ENCODE measurements around the gene SH3PXD2A.

DNA sequence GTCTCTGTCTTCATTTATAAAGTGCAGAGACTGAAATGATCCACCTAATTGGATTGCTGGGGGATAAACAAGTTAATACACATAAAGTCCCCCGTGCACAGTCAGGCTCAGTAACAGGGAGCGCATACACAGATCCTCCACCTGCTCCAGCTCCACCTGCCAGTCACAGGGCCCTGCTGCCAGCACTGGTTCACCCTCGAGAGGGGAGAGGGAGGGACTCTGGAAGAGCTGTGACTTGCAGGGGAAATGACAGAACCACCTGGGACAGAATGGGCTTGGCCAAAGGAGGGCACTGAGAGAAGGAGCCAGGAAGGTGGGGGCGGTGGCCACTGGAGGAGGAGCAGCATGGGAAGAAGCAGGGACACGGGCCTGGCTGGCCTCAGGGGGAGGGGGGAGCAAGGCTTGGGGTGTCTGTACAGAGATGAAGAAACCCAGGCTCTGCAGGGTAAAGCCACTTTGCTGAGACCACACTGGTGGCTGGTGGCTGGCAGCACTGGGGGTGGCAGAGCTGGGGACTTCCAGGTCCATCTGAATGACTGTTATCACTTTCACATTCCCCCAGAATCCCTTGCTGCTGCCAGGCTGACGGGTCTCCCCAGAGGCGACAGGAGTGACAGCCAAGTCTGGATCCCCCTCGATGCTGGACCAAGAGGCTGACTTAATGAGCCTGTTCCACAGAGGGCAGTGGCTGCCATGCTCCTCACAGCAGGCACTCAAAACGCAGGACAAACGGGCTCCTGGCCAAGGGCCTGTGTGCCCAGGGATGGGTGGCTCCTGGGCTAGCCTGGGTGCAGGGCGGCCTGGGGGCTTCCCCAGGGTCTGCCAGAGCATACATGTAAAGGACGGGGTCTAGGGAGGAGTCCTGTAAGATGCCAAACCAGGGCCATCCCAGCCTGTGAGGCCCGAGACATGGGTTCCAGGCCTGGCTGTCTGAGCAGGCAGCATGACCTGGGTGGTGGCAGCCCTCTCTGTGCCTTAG lies 151.1 kb downstream of the SH3PXD2A start:
- TF ChIP-seq YY1 (tag by site-specific recombination; IDR thresholded peaks at IDR 0.05) = no peak
- no peak for TF ChIP-seq ZNF10 (tag by site-specific recombination; IDR thresholded peaks at IDR 0.05)
- TF ChIP-seq ZNF585B (tag by site-specific recombination; IDR thresholded peaks at IDR 0.05) = no peak
